HG03045 (cell line): Measurements from ENCODE around the gene PPFIBP1.

Experiments used
- ATAC-seq: cut with Tn5 transposase; IDR thresholded peaks from one replicate; pipeline ENCODE4 v1.9.1; 2021; ENCODE audit warnings: mild to moderate bottlenecking, moderate library complexity; ENCODE audit not compliant: unreplicated experiment

The PPFIBP1 gene

GRCh38 chr12:27511723-27512045 lies 12.3 kb upstream of the PPFIBP1 start:
- no peak for ATAC-seq

GRCh38 chr12:27513155-27513824 lies 10.7 kb upstream of the PPFIBP1 start:
- ATAC-seq: no peak

DNA sequence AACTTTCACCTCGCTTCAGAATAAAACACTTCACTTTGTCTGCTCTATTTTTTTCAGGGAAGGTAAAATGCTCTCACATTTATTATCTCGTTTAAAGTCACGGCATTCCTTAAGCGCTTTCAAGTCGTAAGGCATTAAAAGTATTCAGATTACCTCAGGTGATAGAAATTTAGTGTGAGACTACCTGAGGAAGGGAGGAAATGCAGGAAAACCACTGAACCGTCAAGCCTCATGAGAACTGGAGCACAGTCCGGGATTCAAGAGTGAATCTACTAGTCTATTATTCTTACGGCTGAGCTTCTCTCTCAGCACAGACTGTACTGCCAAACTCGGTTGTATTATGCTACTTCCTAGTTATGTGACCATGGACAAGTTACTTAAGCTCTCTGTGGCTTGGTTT lies 8.3 kb upstream of the PPFIBP1 start:
- no peak for ATAC-seq

- ATAC-seq: no peak
Observed at GRCh38 chr12:27516625-27517024, 7.4 kb upstream of the PPFIBP1 start.

- no peak for ATAC-seq
Observed at GRCh38 chr12:27517546-27517945, 6.5 kb upstream of the PPFIBP1 start.

GRCh38 chr12:27517961-27518665 lies 5.9 kb upstream of the PPFIBP1 start:
- no peak for ATAC-seq

GRCh38 chr12:27521066-27521465 lies 2.9 kb upstream of the PPFIBP1 start:
- ATAC-seq: no peak

- ATAC-seq: no peak
Observed at GRCh38 chr12:27521981-27522380, 2.0 kb upstream of the PPFIBP1 start.

GRCh38 chr12:27523305-27523641 lies 733 bp upstream of the PPFIBP1 start:
- peak; percentile 3 for ATAC-seq

GRCh38 chr12:27524494-27524835 lies 459 bp downstream of the PPFIBP1 start:
- ATAC-seq: no peak

GRCh38 chr12:27524839-27525753 lies 1.1 kb downstream of the PPFIBP1 start:
- ATAC-seq: no peak

GRCh38 chr12:27527512-27527911 lies 3.5 kb downstream of the PPFIBP1 start:
- no peak for ATAC-seq

- no peak for ATAC-seq
Observed at GRCh38 chr12:27528788-27529187, 4.8 kb downstream of the PPFIBP1 start.

DNA sequence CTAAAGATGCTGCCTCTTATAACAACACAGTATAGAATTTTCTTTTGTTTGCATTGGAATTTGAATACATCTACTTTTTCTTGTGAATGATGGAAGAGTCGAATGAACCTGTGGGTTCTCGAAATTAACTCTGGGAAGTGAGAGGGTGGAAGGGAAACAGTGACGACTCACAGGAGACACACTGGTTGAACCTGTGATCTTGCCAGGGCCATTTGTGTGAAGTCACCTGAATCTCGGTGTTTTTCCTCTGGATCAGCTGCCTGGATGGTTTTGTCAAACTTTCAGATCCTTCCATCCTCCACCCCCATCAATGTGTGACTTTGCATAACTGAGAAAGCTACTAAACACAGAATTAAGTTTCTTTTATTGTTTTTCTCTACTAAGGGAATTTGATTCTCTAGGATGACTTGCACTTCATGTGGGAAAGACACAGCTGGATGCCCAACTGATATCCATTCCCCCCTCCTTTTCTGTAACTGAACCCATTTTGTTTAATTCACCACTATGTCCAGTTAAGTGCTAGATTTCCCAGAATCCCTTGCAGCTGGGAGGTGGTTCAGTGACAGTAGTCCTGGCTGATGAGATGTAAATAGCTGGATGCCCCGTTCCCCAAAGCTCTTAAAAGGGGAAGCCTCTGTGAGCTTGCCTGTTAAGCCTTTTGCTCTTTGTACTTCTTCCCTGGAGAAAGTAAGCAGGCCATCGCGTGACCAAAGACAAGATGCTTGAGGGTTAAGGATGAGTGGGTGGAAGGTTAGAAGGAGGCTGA lies 6.3 kb downstream of the PPFIBP1 start:
- no peak for ATAC-seq

- ATAC-seq: no peak
Observed at GRCh38 chr12:27531896-27532295, 7.9 kb downstream of the PPFIBP1 start.

DNA sequence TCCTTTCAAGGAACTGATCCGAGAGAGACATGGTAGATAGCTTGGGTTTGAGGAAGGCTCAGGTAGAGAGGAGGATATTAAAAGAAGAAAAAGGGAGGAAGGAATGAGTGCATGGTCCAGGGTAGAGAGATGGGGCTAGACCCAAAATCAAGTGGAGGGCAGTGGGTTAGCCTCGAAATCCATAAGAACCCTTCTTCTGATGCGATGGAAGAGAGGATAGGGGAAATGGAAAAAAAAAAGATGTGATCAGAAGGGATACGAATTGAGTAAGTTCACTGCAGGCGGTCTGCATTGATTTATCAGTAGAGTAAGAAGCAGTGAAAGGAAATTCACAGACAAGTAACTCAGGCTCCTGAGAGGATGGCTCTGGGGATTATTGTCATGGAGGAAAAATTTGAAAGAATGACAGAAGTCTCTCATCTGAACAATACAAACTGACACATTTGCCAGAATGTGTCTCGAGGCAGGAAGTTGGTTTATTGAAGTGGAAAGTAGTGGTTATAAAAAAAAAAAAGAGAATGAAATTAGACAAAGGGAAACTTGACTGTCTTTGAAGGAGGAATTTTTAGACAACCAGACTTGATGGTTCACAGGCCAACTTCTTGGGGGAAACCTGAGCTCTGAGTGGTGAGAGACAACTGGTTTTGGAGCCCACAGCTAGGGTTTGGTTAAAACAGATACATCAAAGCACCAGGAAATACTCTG lies 10.2 kb downstream of the PPFIBP1 start:
- ATAC-seq: peak; percentile 60

GRCh38 chr12:27534765-27535161 lies 10.8 kb downstream of the PPFIBP1 start:
- no peak for ATAC-seq

DNA sequence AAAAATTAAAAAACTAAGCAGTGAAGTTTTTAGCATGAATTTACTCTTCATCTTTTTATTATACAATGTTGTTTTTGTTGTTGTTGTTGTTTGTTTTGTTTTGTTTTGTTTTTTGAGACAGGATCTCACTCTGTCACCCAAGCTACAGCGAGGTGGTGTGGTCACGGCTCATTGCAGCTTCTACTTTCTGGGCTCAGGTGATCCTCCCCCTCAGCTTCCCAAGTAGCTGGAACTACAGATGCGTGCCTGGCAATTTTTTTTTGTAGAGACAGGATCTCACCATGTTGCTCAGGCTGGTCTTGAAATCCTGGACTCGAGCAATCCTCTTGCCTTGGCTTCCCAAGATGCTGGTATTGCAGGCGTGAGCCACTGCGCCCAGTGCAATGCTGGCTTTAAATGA lies 11.3 kb downstream of the PPFIBP1 start:
- ATAC-seq: no peak

- ATAC-seq: no peak
Observed at GRCh38 chr12:27537855-27538675, 14.1 kb downstream of the PPFIBP1 start.

DNA sequence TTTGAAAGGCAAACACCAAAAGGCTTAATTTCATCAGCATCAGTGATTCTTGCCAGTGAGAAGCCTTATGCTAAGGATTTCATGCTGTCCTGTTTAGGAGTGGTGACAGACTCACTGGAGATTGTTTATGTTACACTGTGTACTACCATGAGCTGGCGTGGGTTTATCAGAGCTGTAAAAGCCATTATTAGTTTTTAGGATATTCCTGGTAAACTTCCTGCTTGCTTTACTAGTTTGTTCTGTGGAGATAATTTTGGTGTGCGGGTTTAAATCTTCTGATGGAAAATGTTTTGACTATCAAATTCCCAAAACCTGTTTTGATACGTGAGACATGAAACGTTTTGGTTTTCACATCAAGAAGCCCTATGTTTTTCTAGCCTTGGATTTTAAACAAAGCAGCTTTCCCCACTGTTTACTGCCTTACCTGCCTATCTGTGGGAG lies 15.2 kb downstream of the PPFIBP1 start:
- no peak for ATAC-seq
